Upper lobe of right lung (tissue), 1 donor: Measurements from ENCODE around the gene ABCA1. TPM values are rescaled to one million over a fixed set of nuclear protein-coding genes. Genes with fewer than 3 reads are reported as not detected.

Experiments
- ATAC-seq: fragments of 200-7000 bp; cut with Tn5 transposase; one replicate; pipeline ENCODE4 v1.9.1; 2020; ENCODE audit warnings: mild to moderate bottlenecking, moderate library complexity
- DNase-seq: peaks from one replicate; pipeline ENCODE4 v3.0.0-alpha.2; 2020
- H3K27ac ChIP-seq: fragments of 200-600 bp; one replicate; pipeline ENCODE4 v1.8.0; 2022
- H3K27me3 ChIP-seq: fragments of 200-600 bp; one replicate; pipeline ENCODE4 v1.8.0; 2022; ENCODE audit warnings: mild to moderate bottlenecking
- H3K36me3 ChIP-seq: fragments of 200-600 bp; one replicate; pipeline ENCODE4 v1.8.0; 2022
- H3K4me1 ChIP-seq: fragments of 200-600 bp; one replicate; pipeline ENCODE4 v1.8.0; 2022
- H3K4me3 ChIP-seq: fragments of 200-600 bp; one replicate; pipeline ENCODE4 v1.8.0; 2022; ENCODE audit warnings: mild to moderate bottlenecking
- H3K9me3 ChIP-seq: fragments of 200-600 bp; one replicate; pipeline ENCODE4 v1.8.0; 2022
- CTCF ChIP-seq: fragments of 200-600 bp; IDR thresholded peaks from one replicate; pipeline ENCODE4 v1.8.0; 2022; ENCODE audit warnings: antibody characterized with exemption
- intact Hi-C: fragments of 100-400 bp; cut with DNase I; formaldehyde crosslinking; loops from one replicate; pipeline ENCODE4 v1.11.0; 2022
- total RNA-seq: library from RNA; stranded (reverse); fragmentation: NEBNext Ultra II Directional; extraction: Animal tissue kit (Norgen Biotek cat#: 25700); gene quantifications from one replicate; pipeline ENCODE4 v1.2.1, GENCODE V29; 2021
- donor health status: DM: no; HTN: yes; CAD: no; lungs with severe emphysema.

The ABCA1 gene
- total RNA-seq, 1 donor from 2014 or later, result 49.0 TPM

GRCh38 chr9:104836235-104836634 is 91.7 kb downstream of the ABCA1 start:
- H3K27me3 ChIP-seq, result no peaks in the 10 kb centered on the region
- peak overlapping the region; percentile 18 for H3K27ac ChIP-seq
- H3K36me3 ChIP-seq, result peaks cover 96% of the 10 kb centered on the region
- TF ChIP-seq CTCF, result no peak
- no peak overlapping the region for H3K4me3 ChIP-seq
- no peak for DNase-seq
- intact Hi-C loops, result no loop called here
- no peaks in the 10 kb centered on the region for H3K9me3 ChIP-seq
- peaks cover 17% of the 10 kb centered on the region for H3K4me1 ChIP-seq
- peak; percentile 44 for ATAC-seq

- Histone ChIP-seq H3K9me3 (no peaks in the 10 kb centered on the region), H3K27me3 (no peaks in the 10 kb centered on the region), H3K36me3 (peaks cover 96% of the 10 kb centered on the region), H3K4me1 (peaks cover 15% of the 10 kb centered on the region), H3K27ac (no peak overlapping the region), H3K4me3 (no peak overlapping the region)
- DNase-seq, result no peak
- ATAC-seq, result peak; percentile 91
- intact Hi-C loops, result no loop called here
- no peak for TF ChIP-seq CTCF
Measured at GRCh38 chr9:104835161-104835560, 92.8 kb downstream of the ABCA1 start.

GRCh38 chr9:104833696-104834095 is 94.3 kb downstream of the ABCA1 start:
- H3K4me3 ChIP-seq, result no peak overlapping the region
- DNase-seq, result no peak
- no peaks in the 10 kb centered on the region for H3K9me3 ChIP-seq
- no peaks in the 10 kb centered on the region for H3K27me3 ChIP-seq
- peaks cover 94% of the 10 kb centered on the region for H3K36me3 ChIP-seq
- no peak for ATAC-seq
- TF ChIP-seq CTCF, result no peak
- intact Hi-C loops, result no loop called here
- peaks cover 15% of the 10 kb centered on the region for H3K4me1 ChIP-seq
- no peak overlapping the region for H3K27ac ChIP-seq

GRCh38 chr9:104831681-104832080 is 96.3 kb downstream of the ABCA1 start:
- intact Hi-C loops, result no loop called here
- Histone ChIP-seq H3K9me3 (no peaks in the 10 kb centered on the region), H3K36me3 (peaks cover 96% of the 10 kb centered on the region)

GRCh38 chr9:104826911-104827310 is 101.0 kb downstream of the ABCA1 start:
- H3K27me3 ChIP-seq, result no peaks in the 10 kb centered on the region
- no peak overlapping the region for H3K27ac ChIP-seq
- TF ChIP-seq CTCF, result no peak
- H3K9me3 ChIP-seq, result no peaks in the 10 kb centered on the region
- ATAC-seq, result no peak
- no peaks in the 10 kb centered on the region for H3K4me1 ChIP-seq
- intact Hi-C loops, result no loop called here
- peaks cover 97% of the 10 kb centered on the region for H3K36me3 ChIP-seq
- H3K4me3 ChIP-seq, result no peak overlapping the region
- DNase-seq, result no peak

More at GRCh38 chr9:104831681-104832080, 96.3 kb downstream of the ABCA1 start:
- ATAC-seq (no peak), DNase-seq (no peak)
- no peaks in the 10 kb centered on the region for H3K27me3 ChIP-seq
- TF ChIP-seq CTCF, result no peak
- no peak overlapping the region for H3K4me3 ChIP-seq
- H3K27ac ChIP-seq, result no peak overlapping the region
- peaks cover 13% of the 10 kb centered on the region for H3K4me1 ChIP-seq

GRCh38 chr9:104826079-104826775 is 101.7 kb downstream of the ABCA1 start:
- TF ChIP-seq CTCF, result no peak
- Histone ChIP-seq H3K27me3 (no peaks in the 10 kb centered on the region), H3K9me3 (no peaks in the 10 kb centered on the region), H3K4me1 (no peaks in the 10 kb centered on the region), H3K27ac (no peak overlapping the region), H3K36me3 (peaks cover 97% of the 10 kb centered on the region), H3K4me3 (no peak overlapping the region)
- ATAC-seq (no peak), DNase-seq (no peak)
- intact Hi-C loops, result no loop called here
